SK-N-MC (cell line): Measurements from ENCODE around the gene PCDHB12.
"Not testable (repeated sequence)": the region's sequence is repeated elsewhere in the genome, so short reads cannot be mapped to it uniquely, and the experiment has no call there.

Source experiments
- DNase-seq: peaks from one replicate; pipeline ENCODE4 v3.0.0-alpha.2; 2011; ENCODE audit warnings: low read depth, low spot score
- H3K27ac ChIP-seq: fragments of 200-600 bp; sonication (generic); 2 replicates; pipeline ENCODE4 v1.5.1; 2016; ENCODE audit warnings: mixed run types
- H3K36me3 ChIP-seq: fragments of 200-600 bp; sonication (generic); 2 replicates; pipeline ENCODE4 v1.6.1; 2017; ENCODE audit warnings: antibody characterized with exemption, low read length, mixed read lengths; ENCODE audit not compliant: insufficient read depth
- H3K4me3 ChIP-seq: fragments of 200-600 bp; sonication (generic); 2 replicates; pipeline ENCODE4 v1.5.1; 2016
- H3K9ac ChIP-seq: fragments of 200-600 bp; sonication (generic); 2 replicates; pipeline ENCODE4 v1.8.0; 2017; ENCODE audit warnings: mixed run types, mixed read lengths; ENCODE audit not compliant: insufficient read length
- H3K9me3 ChIP-seq: fragments of 200-600 bp; sonication (generic); 2 replicates; pipeline ENCODE4 v1.6.1; 2017; ENCODE audit warnings: low read depth, mild to moderate bottlenecking, antibody characterized with exemption, low read length, moderate library complexity, mixed read lengths
- EZH2 ChIP-seq: fragments of 200-600 bp; sonication (generic); IDR thresholded peaks from one replicate; pipeline ENCODE4 v1.6.1; 2017; ENCODE audit warnings: antibody characterized with exemption
- FOXP2 ChIP-seq: optimal IDR thresholded peaks from 2 replicates; pipeline ENCODE3; 2011; ENCODE audit warnings: mild to moderate bottlenecking, moderate library complexity; ENCODE audit not compliant: insufficient read depth; ENCODE audit errors: extremely low read length, control extremely low read depth
- POLR2AphosphoS5 ChIP-seq: IDR thresholded peaks from 2 replicates; pipeline ENCODE4 v1.6.1; 2012; ENCODE audit warnings: mild to moderate bottlenecking, low read depth, low read length, borderline replicate concordance

PCDHB12 gene

DNA sequence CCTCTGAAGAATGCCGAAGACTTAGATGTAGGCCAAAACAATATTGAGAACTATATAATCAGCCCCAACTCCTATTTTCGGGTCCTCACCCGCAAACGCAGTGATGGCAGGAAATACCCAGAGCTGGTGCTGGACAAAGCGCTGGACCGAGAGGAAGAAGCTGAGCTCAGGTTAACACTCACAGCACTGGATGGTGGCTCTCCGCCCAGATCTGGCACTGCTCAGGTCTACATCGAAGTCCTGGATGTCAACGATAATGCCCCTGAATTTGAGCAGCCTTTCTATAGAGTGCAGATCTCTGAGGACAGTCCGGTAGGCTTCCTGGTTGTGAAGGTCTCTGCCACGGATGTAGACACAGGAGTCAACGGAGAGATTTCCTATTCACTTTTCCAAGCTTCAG is 6.1 kb downstream of the PCDHB12 start:
- H3K27ac ChIP-seq, H3K4me3 ChIP-seq, H3K36me3 ChIP-seq, H3K9me3 ChIP-seq, H3K9ac ChIP-seq, DNase-seq: not testable (repeated sequence)

DNA sequence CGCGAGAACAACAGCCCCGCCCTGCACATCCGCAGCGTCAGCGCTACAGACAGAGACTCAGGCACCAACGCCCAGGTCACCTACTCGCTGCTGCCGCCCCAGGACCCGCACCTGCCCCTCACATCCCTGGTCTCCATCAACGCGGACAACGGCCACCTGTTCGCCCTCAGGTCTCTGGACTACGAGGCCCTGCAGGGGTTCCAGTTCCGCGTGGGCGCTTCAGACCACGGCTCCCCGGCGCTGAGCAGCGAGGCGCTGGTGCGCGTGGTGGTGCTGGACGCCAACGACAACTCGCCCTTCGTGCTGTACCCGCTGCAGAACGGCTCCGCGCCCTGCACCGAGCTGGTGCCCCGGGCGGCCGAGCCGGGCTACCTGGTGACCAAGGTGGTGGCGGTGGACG is 7.0 kb downstream of the PCDHB12 start:
- not testable (repeated sequence) for H3K9ac ChIP-seq, H3K9me3 ChIP-seq, DNase-seq, H3K36me3 ChIP-seq, H3K27ac ChIP-seq, H3K4me3 ChIP-seq

DNA sequence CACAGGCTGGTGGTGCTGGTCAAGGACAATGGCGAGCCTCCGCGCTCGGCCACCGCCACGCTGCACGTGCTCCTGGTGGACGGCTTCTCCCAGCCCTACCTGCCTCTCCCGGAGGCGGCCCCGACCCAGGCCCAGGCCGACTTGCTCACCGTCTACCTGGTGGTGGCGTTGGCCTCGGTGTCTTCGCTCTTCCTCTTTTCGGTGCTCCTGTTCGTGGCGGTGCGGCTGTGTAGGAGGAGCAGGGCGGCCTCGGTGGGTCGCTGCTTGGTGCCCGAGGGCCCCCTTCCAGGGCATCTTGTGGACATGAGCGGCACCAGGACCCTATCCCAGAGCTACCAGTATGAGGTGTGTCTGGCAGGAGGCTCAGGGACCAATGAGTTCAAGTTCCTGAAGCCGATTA is 7.5 kb downstream of the PCDHB12 start:
- H3K27ac ChIP-seq, H3K9ac ChIP-seq, H3K4me3 ChIP-seq, H3K9me3 ChIP-seq, H3K36me3 ChIP-seq, DNase-seq: not testable (repeated sequence)

DNA sequence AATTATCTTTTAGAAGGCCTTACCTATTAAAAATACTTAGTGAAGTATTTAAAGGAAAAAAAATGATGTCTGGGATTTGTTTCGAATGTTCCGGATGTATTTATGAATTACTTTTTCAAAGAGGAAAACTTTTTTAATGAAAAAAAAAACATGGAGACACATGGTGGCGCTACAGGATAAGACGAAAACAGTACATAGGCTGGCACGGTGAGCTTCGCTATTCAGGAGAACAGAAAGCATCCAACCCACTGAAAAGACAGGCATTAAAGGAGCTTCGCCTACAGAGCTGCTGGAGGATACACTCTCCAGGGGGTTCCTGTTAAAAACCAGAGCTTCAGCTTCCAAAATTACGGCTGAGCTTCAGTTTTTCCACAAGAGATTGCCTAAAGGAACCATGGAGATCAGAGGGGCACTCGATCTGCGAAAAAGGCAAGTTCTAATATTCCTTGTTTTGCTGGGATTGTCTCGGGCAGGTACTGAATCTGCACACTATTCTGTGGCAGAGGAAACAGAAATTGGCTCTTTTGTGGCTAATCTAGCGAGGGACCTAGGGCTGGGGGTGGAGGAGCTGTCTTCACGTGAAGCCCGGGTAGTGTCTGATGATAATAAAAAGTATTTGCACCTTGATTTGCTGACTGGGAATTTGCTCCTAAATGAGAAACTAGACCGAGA is 14.7 kb downstream of the PCDHB12 start, which contains the start of gene PCDHB14:
Gene PCDHB14 (plus strand): TSS at position 232 of the 672 bp plus-strand sequence. CDS start 163 bp downstream, at position 395.
- no peak for TF ChIP-seq FOXP2
- no peak for TF ChIP-seq EZH2
- peak; percentile 26; the same call in 1 of the 2 replicates for TF ChIP-seq POLR2AphosphoS5
- DNase-seq: peak; percentile 90
- no peaks in the 10 kb centered on the region for H3K36me3 ChIP-seq
- H3K9ac ChIP-seq: peak within 1 kb of the TSS; percentile 56
- H3K4me3 ChIP-seq: peak within 1 kb of the TSS; percentile 77
- peak within 1 kb of the TSS; percentile 44; the same call in 1 of the 2 replicates for H3K27ac ChIP-seq
- peaks cover 5% of the 10 kb centered on the region; the same call in 1 of the 2 replicates for H3K9me3 ChIP-seq

DNA sequence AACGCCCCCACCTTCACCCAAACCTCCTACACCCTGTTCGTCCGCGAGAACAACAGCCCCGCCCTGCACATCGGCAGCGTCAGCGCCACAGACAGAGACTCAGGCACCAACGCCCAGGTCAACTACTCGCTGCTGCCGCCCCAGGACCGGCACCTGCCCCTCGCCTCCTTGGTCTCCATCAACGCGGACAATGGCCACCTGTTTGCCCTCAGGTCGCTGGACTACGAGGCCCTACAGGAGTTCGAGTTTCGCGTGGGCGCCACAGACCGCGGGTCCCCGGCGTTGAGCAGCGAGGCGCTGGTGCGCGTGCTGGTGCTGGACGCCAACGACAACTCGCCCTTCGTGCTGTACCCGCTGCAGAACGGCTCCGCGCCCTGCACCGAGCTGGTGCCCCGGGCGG is 16.3 kb downstream of the PCDHB12 start:
- not testable (repeated sequence) for H3K36me3 ChIP-seq, DNase-seq, H3K4me3 ChIP-seq, H3K9me3 ChIP-seq, H3K9ac ChIP-seq, H3K27ac ChIP-seq

DNA sequence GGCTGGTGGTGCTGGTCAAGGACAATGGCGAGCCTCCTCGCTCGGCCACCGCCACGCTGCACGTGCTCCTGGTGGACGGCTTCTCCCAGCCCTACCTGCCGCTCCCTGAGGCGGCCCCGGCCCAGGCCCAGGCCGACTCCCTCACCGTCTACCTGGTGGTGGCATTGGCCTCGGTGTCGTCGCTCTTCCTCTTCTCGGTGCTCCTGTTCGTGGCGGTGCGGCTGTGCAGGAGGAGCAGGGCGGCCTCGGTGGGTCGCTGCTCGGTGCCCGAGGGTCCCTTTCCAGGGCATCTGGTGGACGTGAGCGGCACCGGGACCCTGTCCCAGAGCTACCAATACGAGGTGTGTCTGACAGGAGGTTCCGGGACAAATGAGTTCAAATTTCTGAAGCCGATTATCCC is 16.9 kb downstream of the PCDHB12 start:
- not testable (repeated sequence) for H3K9ac ChIP-seq, DNase-seq, H3K27ac ChIP-seq, H3K9me3 ChIP-seq, H3K4me3 ChIP-seq, H3K36me3 ChIP-seq

DNA sequence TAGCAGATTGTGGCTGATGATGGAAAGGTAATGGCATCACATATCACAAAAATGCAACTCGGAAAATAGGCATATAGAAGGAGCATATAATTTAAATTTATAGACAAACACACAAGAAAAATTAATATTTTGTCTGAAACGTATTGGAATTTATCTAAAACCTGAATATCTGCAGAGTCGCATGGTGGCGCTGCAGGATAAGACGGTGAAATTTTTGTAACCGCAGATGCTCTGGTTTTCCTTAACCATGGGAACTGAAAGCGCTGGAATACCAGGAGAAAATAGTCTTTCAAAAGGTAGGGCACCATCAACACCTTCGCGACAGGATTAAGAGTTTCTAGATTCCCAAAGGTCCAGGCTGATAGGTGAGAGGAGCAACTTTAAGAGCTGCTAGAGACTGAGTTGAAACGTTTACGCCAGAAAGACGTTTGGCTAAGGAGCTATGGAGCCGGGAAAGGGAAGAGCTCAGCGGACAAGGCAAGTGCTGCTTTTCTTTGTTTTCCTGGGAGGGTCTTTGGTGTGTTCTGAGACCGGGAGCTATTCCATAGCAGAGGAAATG is 25.7 kb downstream of the PCDHB12 start:
- no peak for DNase-seq
- no peak overlapping the region for H3K27ac ChIP-seq
- H3K9me3 ChIP-seq: peaks cover 3% of the 10 kb centered on the region; the same call in 1 of the 2 replicates
- TF ChIP-seq POLR2AphosphoS5 (no peak), EZH2 (no peak), FOXP2 (no peak)
- no peak overlapping the region for H3K9ac ChIP-seq
- no peak overlapping the region for H3K4me3 ChIP-seq
- H3K36me3 ChIP-seq: no peaks in the 10 kb centered on the region

DNA sequence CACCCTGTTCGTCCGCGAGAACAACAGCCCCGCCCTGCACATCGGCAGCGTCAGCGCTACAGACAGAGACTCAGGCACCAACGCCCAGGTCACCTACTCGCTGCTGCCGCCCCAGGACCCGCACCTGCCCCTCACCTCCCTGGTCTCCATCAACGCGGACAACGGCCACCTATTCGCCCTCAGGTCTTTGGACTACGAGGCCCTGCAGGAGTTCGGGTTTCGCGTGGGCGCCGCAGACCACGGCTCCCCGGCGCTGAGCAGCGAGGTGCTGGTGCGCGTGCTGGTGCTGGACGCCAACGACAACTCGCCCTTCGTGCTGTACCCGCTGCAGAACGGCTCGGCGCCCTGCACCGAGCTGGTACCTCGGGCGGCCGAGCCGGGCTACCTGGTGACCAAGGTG is 27.4 kb downstream of the PCDHB12 start:
- not testable (repeated sequence) for H3K27ac ChIP-seq, H3K9me3 ChIP-seq, H3K36me3 ChIP-seq, DNase-seq, H3K4me3 ChIP-seq, H3K9ac ChIP-seq

DNA sequence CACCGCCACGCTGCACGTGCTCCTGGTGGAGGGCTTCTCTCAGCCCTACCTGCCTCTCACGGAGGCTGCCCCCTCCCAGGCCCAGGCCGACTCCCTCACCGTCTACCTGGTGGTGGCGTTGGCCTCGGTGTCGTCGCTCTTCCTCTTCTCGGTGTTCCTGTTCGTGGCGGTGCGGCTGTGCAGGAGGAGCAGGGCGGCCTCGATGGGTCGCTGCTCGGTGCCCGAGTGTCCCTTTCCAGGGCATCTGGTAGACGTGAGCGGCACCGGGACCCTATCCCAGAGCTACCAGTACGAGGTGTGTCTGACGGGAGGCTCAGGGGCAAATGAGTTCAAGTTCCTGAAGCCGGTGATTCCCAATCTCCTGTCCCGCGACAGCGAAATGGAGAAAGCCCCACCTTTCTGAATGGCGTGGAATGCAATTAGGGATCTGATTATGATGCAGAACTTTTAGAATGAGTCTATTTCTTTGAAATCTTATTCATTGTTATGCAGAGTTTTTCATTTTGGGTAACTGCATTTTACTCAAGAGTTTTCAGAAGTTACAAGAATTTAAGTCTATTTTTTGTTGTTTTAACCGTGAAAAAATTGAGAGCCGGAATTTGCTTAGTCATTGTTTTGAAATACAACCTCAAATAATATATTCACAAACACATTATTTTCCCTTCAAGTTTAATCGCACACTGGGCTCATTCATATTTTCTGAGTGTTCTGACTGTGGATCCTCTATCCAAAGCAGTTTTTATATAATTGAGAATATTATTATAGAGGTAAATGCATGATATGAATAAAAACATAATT is 28.2 kb downstream of the PCDHB12 start:
- no peak for TF ChIP-seq FOXP2
- TF ChIP-seq POLR2AphosphoS5: no peak
- no peak for TF ChIP-seq EZH2
- Histone ChIP-seq H3K27ac (no peak overlapping the region), H3K9ac (no peak overlapping the region), H3K4me3 (no peak overlapping the region), H3K36me3 (no peaks in the 10 kb centered on the region), H3K9me3 (peaks cover 3% of the 10 kb centered on the region; the same call in 1 of the 2 replicates)
- DNase-seq: no peak
